Measurements from ENCODE around the gene GRK3. TPM values are rescaled to one million over a fixed set of nuclear protein-coding genes. Genes with fewer than 3 reads are reported as not detected.

GRK3 gene
- total and polyA plus RNA-seq, 2 of the 4 experiments (the other 2 are of a cell fraction) = 0.58 to 1.6 TPM

- Histone ChIP-seq H2AFZ (replicated peaks; ENCODE audit: low read length, poor library complexity) (no peak overlapping the region), H3K56ac (ENCODE audit: extremely low read depth, insufficient read depth, low read length) (no peak overlapping the region), H4K91ac (ENCODE audit: insufficient read depth, low read depth, low read length) (no peak overlapping the region), H3K4me3 (ENCODE audit: insufficient read depth, low read depth, low read length) (no peak overlapping the region), H4K8ac (ENCODE audit: low read depth in 2 of 2, low read length in 2 of 2) (no peak overlapping the region), H2BK5ac (ENCODE audit: low read depth, low read length, poor library complexity, severe bottlenecking) (no peak overlapping the region), H3K36me3 (ENCODE audit: control insufficient read depth, insufficient read depth, low read length) (no peaks in the 10 kb centered on the region), H3K4me1 (ENCODE audit: control insufficient read depth, insufficient read depth, low read length) (no peaks in the 10 kb centered on the region), H3K27me3 (ENCODE audit: control insufficient read depth, insufficient read depth, low read length) (peaks cover 3% of the 10 kb centered on the region; the same call in 1 of the 2 replicates), H3K14ac (replicated peaks; ENCODE audit: low read depth, low read length) (no peak overlapping the region), H2BK15ac (ENCODE audit: low read depth, low read length) (no peak overlapping the region), H2BK120ac (ENCODE audit: low read depth, low read length) (no peak overlapping the region), H4K20me1 (ENCODE audit: insufficient read depth, low read length) (no peaks in the 10 kb centered on the region), H4K5ac (ENCODE audit: low read depth, low read length) (no peak overlapping the region), H3K4ac (ENCODE audit: low read depth, low read length) (no peak overlapping the region), H3K79me1 (ENCODE audit: low read depth in 1 of 2, low read length in 2 of 2) (no peaks in the 10 kb centered on the region), H3K9me1 (ENCODE audit: insufficient read depth, low read length) (0 out of 2 replicates have a peak, but pooled peaks cover 3% of the 10 kb centered on the region), H3K23ac (ENCODE audit: low read depth, low read length) (no peak overlapping the region), H3K18ac (ENCODE audit: low read depth, low read length) (no peak overlapping the region), H2BK20ac (ENCODE audit: low read depth, low read length) (no peak overlapping the region), H3K27ac (ENCODE audit: insufficient read depth, low read length) (no peak overlapping the region), H3K9ac (ENCODE audit: low read depth, low read length) (no peak overlapping the region), H3K9me3 (ENCODE audit: control insufficient read depth, insufficient read depth, low read length) (peaks cover 14% of the 10 kb centered on the region), H2AK9ac (replicated peaks; ENCODE audit: low read depth, low read length, poor library complexity) (no peak overlapping the region), H3K4me2 (ENCODE audit: low read depth, low read length) (no peak overlapping the region), H2AK5ac (ENCODE audit: low read depth, low read length) (no peak overlapping the region)
- no peak for ATAC-seq (ENCODE audit: low read depth)
- no peak for DNase-seq
- CTCF ChIA-PET = no interaction called here
- POLR2A ChIA-PET (ENCODE audit: unreplicated experiment) = no interaction called here
- dilution Hi-C loops (cut with HindIII; ENCODE audit: low sequenced_read_pairs, unreplicated experiment) (no loop called here), in situ Hi-C loops (cut with MboI; ENCODE audit: low sequenced_read_pairs) (no loop called here), intact Hi-C loops (cut with micrococcal nuclease) (no loop called here)
- BruUV-seq (replicated peaks) = no TSS peak
- no peak for TF ChIP-seq RAD21 (IDR thresholded peaks at IDR 0.05; ENCODE audit: low read length)
- TF ChIP-seq NFE2L2 (IDR thresholded peaks at IDR 0.05; ENCODE audit: low read depth, low read length) = no peak
- no peak for TF ChIP-seq FOS (IDR thresholded peaks at IDR 0.05; ENCODE audit: low read depth, low read length)
- TF ChIP-seq MAZ (IDR thresholded peaks at IDR 0.05; ENCODE audit: borderline replicate concordance, low read depth, low read length) = no peak
- TF ChIP-seq CEBPB (IDR thresholded peaks at IDR 0.05; ENCODE audit: low read depth, low read length) = no peak
- TF ChIP-seq MAFK (IDR thresholded peaks at IDR 0.05; ENCODE audit: low read depth, low read length) = no peak
- no peak for TF ChIP-seq ELK1 (IDR thresholded peaks at IDR 0.05; ENCODE audit: borderline replicate concordance, low read depth, low read length)
- TF ChIP-seq RCOR1 (IDR thresholded peaks at IDR 0.05; ENCODE audit: insufficient replicate concordance, low read length) = no peak
- no peak for TF ChIP-seq BHLHE40 (IDR thresholded peaks at IDR 0.05; ENCODE audit: low read depth, low read length)
- TF ChIP-seq SMC3 (IDR thresholded peaks at IDR 0.05; ENCODE audit: low read depth, low read length) = no peak
- no peak for TF ChIP-seq RFX5 (IDR thresholded peaks at IDR 0.05; ENCODE audit: low read depth, low read length)
- WGBS, 2 experiments (ENCODE audit: extremely low coverage in 2 of 2, insufficient read length in 1 of 2) = no CpG with 5 or more reads among the region's 4 CpGs
These were observed 201.3 kb downstream of the GRK3 start for GRCh38 chr22:25765801-25766200.

Measured in IMR-90 (cell line).